Sigmoid colon (tissue), 4 donors: ENCODE measurements around the gene ALG2.

Source experiments
- EP300 ChIP-seq, 4 donors: sonication (generic); formaldehyde crosslinking; IDR thresholded peaks; one replicate each; pipeline ENCODE4 v1.6.1; 2017; ENCODE audit warnings: antibody characterized with exemption in 4 of 4
- POLR2A ChIP-seq, 2 donors: fragments of 450-650 bp; IDR thresholded peaks; one replicate each; pipeline ENCODE4 v1.6.1; 2016; ENCODE audit warnings: antibody characterized with exemption in 2 of 2, mild to moderate bottlenecking in 2 of 2, moderate library complexity in 2 of 2
- POLR2AphosphoS5 ChIP-seq, 4 donors: sonication (generic); formaldehyde crosslinking; IDR thresholded peaks; one replicate each; pipeline ENCODE4 v1.6.1; 2017; ENCODE audit warnings: antibody characterized with exemption in 4 of 4
- TF ChIP-seq, protein P1 (sequence below), 4 experiments: fragments of 450-650 bp in 3 of 4; fragments of 200-600 bp in 1 of 4; IDR thresholded peaks; one replicate each; pipeline ENCODE4 v1.5.1; 2016 to 2019; ENCODE audit warnings: antibody characterized with exemption in 4 of 4, mild to moderate bottlenecking in 3 of 4, moderate library complexity in 2 of 4

DNA sequence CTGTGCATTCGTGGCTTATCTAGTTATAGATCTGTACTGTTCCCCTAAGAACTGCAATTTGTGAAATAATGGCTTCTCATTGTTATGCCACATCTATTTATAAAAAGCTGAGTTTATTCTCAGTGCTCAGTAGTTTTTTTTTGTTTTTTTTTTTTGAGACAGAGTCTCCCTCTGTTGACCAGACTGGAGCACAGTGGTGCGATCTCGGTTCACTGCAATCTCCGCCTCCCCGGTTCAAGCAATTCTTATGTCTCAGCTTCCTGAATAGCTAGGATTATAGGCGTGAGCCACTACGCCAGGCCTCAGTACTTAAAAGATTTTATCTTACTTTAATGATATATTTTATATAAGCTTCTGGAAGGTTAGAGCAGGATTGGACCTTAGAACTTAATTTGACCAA lies 19.4 kb upstream of the ALG2 start:
- TF ChIP-seq, protein P1, sequence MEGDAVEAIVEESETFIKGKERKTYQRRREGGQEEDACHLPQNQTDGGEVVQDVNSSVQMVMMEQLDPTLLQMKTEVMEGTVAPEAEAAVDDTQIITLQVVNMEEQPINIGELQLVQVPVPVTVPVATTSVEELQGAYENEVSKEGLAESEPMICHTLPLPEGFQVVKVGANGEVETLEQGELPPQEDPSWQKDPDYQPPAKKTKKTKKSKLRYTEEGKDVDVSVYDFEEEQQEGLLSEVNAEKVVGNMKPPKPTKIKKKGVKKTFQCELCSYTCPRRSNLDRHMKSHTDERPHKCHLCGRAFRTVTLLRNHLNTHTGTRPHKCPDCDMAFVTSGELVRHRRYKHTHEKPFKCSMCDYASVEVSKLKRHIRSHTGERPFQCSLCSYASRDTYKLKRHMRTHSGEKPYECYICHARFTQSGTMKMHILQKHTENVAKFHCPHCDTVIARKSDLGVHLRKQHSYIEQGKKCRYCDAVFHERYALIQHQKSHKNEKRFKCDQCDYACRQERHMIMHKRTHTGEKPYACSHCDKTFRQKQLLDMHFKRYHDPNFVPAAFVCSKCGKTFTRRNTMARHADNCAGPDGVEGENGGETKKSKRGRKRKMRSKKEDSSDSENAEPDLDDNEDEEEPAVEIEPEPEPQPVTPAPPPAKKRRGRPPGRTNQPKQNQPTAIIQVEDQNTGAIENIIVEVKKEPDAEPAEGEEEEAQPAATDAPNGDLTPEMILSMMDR (IDR thresholded peaks at IDR 0.05), result no peak
- no peak for TF ChIP-seq EP300 (IDR thresholded peaks at IDR 0.05)
- no peak for TF ChIP-seq POLR2A (IDR thresholded peaks at IDR 0.05)
- TF ChIP-seq POLR2AphosphoS5 (IDR thresholded peaks at IDR 0.05), result no peak
